Aorta (tissue), 5 donors: ENCODE measurements around the gene CTTN. TPM values are rescaled to one million over a fixed set of nuclear protein-coding genes. Genes with fewer than 3 reads are reported as not detected.

Experiments used
- ATAC-seq: fragments of 200-7000 bp; cut with Tn5 transposase; one replicate; pipeline ENCODE4 v1.9.1; 2022; ENCODE audit warnings: moderate library complexity; ENCODE audit not compliant: low FRiP score
- DNase-seq, 2 donors: peaks; one replicate each; pipeline ENCODE4 v3.0.0-alpha.2; 2020
- H3K27ac ChIP-seq, 2 donors: one replicate each; pipeline ENCODE4 v1.5.1; 2013; ENCODE audit warnings: low read length in 2 of 2, mild to moderate bottlenecking in 2 of 2, moderate library complexity in 2 of 2, control low read depth in 1 of 2, inconsistent platforms in 1 of 2, low read depth in 1 of 2
- H3K27me3 ChIP-seq, 2 donors: one replicate each; pipeline ENCODE4 v1.6.1; 2013; ENCODE audit warnings: control low read depth in 1 of 2, low read length in 1 of 2, mild to moderate bottlenecking in 1 of 2, moderate library complexity in 1 of 2; ENCODE audit not compliant: insufficient read depth in 2 of 2, control insufficient read depth in 1 of 2
- H3K36me3 ChIP-seq, 2 donors: one replicate each; pipeline ENCODE4 v1.6.1; 2013; ENCODE audit warnings: control low read depth in 1 of 2, low read length in 1 of 2, mild to moderate bottlenecking in 1 of 2; ENCODE audit not compliant: insufficient read depth in 2 of 2, control insufficient read depth in 1 of 2
- H3K4me1 ChIP-seq, 2 donors: one replicate each; pipeline ENCODE4 v1.6.1; 2013; ENCODE audit warnings: low read length in 2 of 2, control low read depth in 1 of 2, mild to moderate bottlenecking in 1 of 2, moderate library complexity in 1 of 2; ENCODE audit not compliant: insufficient read depth in 2 of 2, control insufficient read depth in 1 of 2
- H3K4me3 ChIP-seq, 2 donors: one replicate each; pipeline ENCODE4 v1.5.1; 2013; ENCODE audit warnings: low read length in 2 of 2, control low read depth in 1 of 2, mild to moderate bottlenecking in 1 of 2
- H3K9me3 ChIP-seq: one replicate; pipeline ENCODE4 v1.6.1; 2013; ENCODE audit warnings: mild to moderate bottlenecking, low read length; ENCODE audit not compliant: control insufficient read depth
- WGBS, 2 donors: extraction: QIAGEN DNeasy Blood & Tissue Kit; methylation state at CpG; one replicate each; pipeline ENCODE4 v1.1.7; 2013; 5-methylcytosine and 5-hydroxymethylcytosine counted together
- intact Hi-C, 2 donors: fragments of 100-400 bp; cut with DNase I; formaldehyde crosslinking; loops; one replicate each; pipeline versions ENCODE4 v1.14.2 to v1.15.0; 2022
- polyA plus RNA-seq, 2 donors: library from polyadenylated mRNA; stranded (reverse); fragments of 200-250 nt; gene quantifications; one replicate each; pipeline ENCODE4 v1.2.3, GENCODE V29; 2013
- total RNA-seq, 2 donors: library from RNA; stranded (reverse); fragmentation: NEBNext Ultra II Directional; extraction: Animal tissue kit (Norgen Biotek cat#: 25700); gene quantifications; one replicate each; pipeline ENCODE4 v1.2.1, GENCODE V29; 2021
- donor health status: healthy with polysubstance abuse.
- donor health status: Bipolar disorder and iron deficiency.
- donor health status: DM: no; HTN: no; CAD: no.
- donor health status: DM: no; HTN: no; CAD: no.
- donor health status: DM: yes; HTN: yes; CAD: no.

The CTTN gene
- total and polyA plus RNA-seq, 4 donors = 67.6 to 355 (median 285) TPM

DNA sequence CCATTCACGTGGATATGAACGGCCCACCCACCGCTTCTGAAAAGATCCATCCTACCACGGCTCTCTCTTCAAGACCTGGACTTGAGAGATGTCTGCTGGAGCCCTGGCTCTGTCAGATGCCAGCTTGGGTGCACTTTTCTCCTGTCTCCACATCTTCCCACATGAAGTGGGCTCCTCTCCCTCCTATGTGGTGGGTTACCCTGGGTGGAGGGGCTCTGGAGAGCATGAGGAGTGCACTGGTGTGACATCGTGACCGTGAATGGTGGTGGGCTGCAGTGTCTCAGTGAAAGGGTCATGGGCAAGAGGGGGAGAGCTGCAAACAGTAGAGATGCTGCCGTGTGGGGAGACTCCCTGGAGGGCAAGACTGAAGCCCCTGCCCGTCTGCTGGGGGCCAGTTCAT lies 76.4 kb downstream of the CTTN start:
- DNase-seq = peak; percentile 35 to 44
- 92 to 96% methylated on average over 8 of the region's 8 CpGs for WGBS, 2 donors
- H3K9me3 ChIP-seq = no peaks in the 10 kb centered on the region
- H3K36me3 ChIP-seq = no peaks in the 10 kb centered on the region
- no peak for ATAC-seq
- intact Hi-C loops = no loop called here
- H3K4me3 ChIP-seq = no peak overlapping the region
- no peaks in the 10 kb centered on the region for H3K4me1 ChIP-seq
- no peak overlapping the region for H3K27ac ChIP-seq
- no peaks in the 10 kb centered on the region for H3K27me3 ChIP-seq

DNA sequence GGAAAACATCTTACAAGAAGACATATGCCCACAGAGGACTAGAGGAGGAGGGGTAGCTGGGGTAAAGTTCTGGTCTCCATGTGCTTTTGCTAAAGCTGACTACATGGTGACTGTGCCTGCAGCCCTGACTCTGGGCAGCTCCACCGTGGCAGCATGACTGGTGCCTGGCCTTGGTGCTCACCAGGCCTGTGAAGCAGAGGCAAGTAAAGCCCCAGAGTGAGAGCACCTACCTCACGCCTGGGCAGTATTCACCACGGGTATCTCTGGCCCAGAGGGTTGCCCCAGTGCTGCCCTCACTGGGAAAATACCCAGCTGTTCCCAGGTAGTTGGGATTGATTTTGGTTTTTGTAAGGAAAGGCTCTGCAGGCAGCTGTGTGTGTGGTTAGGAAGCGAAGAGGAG lies 78.3 kb downstream of the CTTN start:
- H3K27ac ChIP-seq = no peak overlapping the region
- no peaks in the 10 kb centered on the region for H3K27me3 ChIP-seq
- no peaks in the 10 kb centered on the region for H3K9me3 ChIP-seq
- H3K4me1 ChIP-seq = no peaks in the 10 kb centered on the region
- ATAC-seq = no peak
- DNase-seq = peak; percentile 18 to 58
- intact Hi-C loops = no loop called here
- WGBS, 2 donors = 85 to 89% methylated on average over 4 of the region's 4 CpGs
- no peaks in the 10 kb centered on the region for H3K36me3 ChIP-seq
- no peak overlapping the region for H3K4me3 ChIP-seq

DNA sequence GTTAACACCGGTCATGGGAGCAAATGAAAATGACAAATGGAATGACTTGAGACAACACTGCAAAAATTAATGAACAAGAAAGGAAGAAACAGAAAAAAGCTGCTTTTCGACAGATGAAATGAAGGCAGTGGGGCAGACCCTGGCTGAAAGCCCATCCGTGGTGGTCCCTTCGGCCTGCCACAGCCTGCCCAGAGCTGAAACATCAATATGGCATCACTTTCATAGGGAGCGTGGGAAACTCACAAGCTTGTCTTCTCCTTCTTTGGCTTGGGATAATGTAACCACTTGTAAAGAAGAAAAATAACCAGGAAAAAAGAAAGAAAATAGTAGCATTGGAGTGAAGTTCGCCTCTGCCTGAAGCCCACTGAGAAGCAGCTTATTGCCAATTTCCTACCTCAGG lies 78.8 kb downstream of the CTTN start:
- ATAC-seq = no peak
- Histone ChIP-seq H3K27ac (no peak overlapping the region), H3K9me3 (no peaks in the 10 kb centered on the region), H3K4me3 (no peak overlapping the region), H3K36me3 (no peaks in the 10 kb centered on the region), H3K4me1 (no peaks in the 10 kb centered on the region), H3K27me3 (no peaks in the 10 kb centered on the region)
- 81 to 86% methylated on average over 6 of the region's 6 CpGs for WGBS, 2 donors
- intact Hi-C loops = no loop called here
- DNase-seq = peak in 1 of 2 donors; percentile 11

DNA sequence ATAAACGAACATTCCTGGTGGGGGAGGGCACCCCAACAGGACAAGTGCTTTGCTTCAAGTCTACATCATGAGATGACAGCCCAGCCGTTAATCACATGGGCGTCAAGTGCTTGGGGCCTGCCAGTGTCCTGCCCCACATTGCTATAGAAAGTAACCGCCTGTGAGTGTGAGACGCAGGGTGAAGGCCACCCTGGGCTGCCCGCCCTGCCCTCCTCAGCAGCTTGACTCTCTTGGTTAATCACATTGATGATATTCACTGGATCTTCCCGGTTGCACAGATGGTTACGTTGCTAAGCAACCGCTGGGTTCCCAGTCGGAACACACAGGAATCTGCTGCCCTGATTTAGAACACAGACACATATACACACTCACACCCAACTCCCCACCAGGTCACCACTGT lies 79.3 kb downstream of the CTTN start:
- Histone ChIP-seq H3K36me3 (no peaks in the 10 kb centered on the region), H3K27me3 (no peaks in the 10 kb centered on the region), H3K4me1 (no peaks in the 10 kb centered on the region), H3K4me3 (no peak overlapping the region), H3K9me3 (no peaks in the 10 kb centered on the region), H3K27ac (no peak overlapping the region)
- intact Hi-C loops = no loop called here
- WGBS, 2 donors = 86 to 88% methylated on average over 10 of the region's 10 CpGs
- ATAC-seq (no peak), DNase-seq (peak; percentile 12 to 28)

DNA sequence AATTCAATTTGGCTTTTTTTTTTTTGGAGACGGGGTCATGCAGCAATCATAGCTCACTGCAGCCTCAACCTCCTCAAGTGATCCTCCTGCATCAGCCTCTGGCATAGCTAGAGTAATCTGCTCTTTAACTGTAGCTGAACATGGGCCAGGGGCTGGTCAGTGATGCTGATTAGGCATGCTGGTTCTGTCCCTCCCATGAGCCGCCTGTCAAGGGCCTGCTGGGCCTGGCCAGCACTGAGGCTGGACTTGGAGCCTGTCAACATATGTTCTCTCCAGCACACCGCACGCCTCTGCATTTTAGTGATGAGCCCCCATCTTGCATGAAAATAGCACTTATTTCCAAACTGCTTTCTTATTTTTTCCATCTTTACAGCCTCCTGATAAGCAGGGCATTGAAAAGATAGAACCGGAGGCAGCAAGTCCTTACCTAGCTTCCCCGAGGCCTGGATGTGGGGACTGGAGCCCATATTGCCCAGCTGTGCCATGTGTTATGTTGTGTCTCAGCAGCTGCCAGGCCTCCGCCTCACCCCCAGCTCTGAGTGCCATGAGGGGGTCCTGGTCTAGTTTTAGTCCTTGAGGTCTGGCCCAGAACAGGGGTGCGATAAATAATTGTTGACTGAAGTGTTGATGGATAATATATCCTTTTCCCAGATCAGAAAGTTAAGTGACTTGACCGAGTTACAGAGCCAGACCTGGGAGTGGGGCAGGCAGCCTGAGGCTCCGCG lies 80.0 kb downstream of the CTTN start:
- Histone ChIP-seq H3K9me3 (no peaks in the 10 kb centered on the region), H3K27me3 (no peaks in the 10 kb centered on the region), H3K4me1 (no peaks in the 10 kb centered on the region), H3K36me3 (no peaks in the 10 kb centered on the region), H3K4me3 (no peak overlapping the region), H3K27ac (no peak overlapping the region)
- no peak for ATAC-seq
- DNase-seq = peak; percentile 28 to 43
- 92 to 94% methylated on average over 11 of the region's 11 CpGs for WGBS, 2 donors
- intact Hi-C loops = no loop called here

DNA sequence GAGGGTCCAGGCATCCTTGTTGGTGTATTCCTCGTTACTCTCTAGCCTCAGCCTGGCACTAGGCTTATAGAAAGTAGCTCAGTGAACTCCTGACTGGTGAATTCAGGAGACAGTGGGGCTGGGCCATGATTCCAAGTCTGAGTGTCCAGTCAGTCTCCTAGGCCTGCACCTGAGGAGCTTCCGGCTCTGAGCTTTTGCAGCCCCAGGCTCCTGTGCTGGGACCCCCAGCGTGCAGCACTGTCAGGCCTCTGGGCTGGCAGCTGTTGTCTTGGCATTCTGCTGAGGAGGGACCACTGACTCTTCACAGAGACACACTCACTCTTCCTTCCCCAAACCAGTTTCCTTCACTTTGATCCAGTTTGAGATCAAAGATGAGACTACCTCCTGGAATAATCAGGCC lies 82.4 kb downstream of the CTTN start:
- Histone ChIP-seq H3K27ac (no peak overlapping the region), H3K9me3 (no peaks in the 10 kb centered on the region), H3K4me1 (no peaks in the 10 kb centered on the region), H3K27me3 (no peaks in the 10 kb centered on the region), H3K36me3 (no peaks in the 10 kb centered on the region), H3K4me3 (no peak overlapping the region)
- WGBS, 2 donors = 94 to 98% methylated on average over 3 of the region's 3 CpGs
- ATAC-seq = no peak
- peak; percentile 28 to 55 for DNase-seq
- intact Hi-C loops = no loop called here

DNA sequence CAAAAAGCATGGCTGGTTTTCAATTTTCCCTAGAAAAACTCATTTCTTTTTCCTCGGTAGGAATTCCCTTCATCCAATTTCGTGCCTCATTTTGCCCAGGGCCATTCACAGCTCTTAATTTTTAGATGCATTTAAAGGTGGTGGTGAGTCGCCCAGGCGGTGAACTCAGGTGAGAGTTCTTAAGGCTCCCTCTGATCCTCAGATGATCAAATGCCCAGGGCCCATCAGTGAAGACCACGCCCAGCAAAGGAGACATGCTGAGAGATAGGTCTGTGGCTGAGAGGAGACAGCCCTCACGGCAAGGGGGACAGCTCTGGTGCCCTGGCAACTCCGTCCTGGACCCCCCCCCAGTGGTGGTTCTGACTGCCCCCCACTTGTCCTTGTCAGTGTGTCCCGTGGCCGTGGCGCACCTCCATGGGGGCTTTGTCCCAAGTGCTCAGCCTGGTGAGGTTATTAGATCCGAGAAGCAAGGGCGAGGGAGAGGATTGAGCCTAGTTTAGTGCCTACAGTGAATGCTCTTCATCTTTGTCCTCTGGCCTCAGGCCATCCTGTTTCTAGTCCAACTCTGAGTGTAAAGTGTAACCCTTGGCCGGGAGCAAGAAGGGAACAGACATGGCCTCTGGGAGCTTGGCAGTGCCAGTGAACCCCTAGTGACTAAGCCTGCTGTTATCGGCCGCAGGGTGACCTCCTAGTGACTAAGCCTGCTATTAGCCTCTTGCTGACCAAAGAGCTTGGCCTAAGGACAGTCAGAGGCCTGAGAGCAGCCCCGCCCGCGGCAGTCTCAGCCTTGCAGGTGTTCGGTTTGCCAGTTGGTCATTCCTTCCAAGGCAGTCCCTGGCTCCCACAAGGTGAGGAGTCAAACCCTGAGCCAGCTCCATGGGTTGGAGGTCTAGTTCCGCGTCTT lies 83.5 kb downstream of the CTTN start:
- Histone ChIP-seq H3K4me1 (no peaks in the 10 kb centered on the region), H3K36me3 (no peaks in the 10 kb centered on the region), H3K27ac (no peak overlapping the region), H3K27me3 (no peaks in the 10 kb centered on the region), H3K4me3 (no peak overlapping the region), H3K9me3 (no peaks in the 10 kb centered on the region)
- peak in 1 of 2 donors; percentile 52 for DNase-seq
- ATAC-seq = no peak
- intact Hi-C loops = no loop called here
- WGBS, 2 donors = 74 to 79% methylated on average over 21 of the region's 21 CpGs

DNA sequence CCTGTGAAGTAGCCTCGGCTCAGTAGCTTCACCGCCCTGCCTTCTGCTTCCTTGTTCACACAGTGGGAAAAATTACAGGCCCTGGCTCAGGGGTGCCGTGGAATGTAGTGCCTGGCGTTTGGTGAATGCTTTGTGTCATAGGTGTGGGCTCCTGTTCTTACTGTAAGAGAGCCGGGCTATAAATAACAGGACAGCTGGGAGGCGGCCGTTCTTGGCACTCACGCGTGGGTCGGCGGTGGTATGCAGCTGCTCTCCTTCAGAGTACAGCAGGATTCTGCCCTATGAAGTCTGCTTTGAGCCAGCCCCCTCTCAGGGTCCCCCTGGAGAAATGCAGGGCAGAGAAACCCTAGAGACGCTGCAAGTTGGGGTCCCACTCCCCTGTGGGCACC lies 84.2 kb downstream of the CTTN start:
- DNase-seq = no peak
- Histone ChIP-seq H3K4me3 (no peak overlapping the region), H3K4me1 (no peaks in the 10 kb centered on the region), H3K9me3 (no peaks in the 10 kb centered on the region), H3K27ac (no peak overlapping the region), H3K36me3 (no peaks in the 10 kb centered on the region), H3K27me3 (no peaks in the 10 kb centered on the region)
- WGBS, 2 donors = 31 to 37% methylated on average over 12 of the region's 12 CpGs
- intact Hi-C loops = no loop called here
- ATAC-seq = no peak
